GM12874 (cell line): Measurements from ENCODE around the gene SLC40A1.

Experiments
- TF ChIP-seq, protein P1 (sequence below): IDR thresholded peaks from 2 replicates; pipeline ENCODE4 v1.5.1; 2011; ENCODE audit warnings: low read depth, mild to moderate bottlenecking, control low read depth, low read length, moderate library complexity; ENCODE audit not compliant: insufficient read depth

Gene SLC40A1

DNA sequence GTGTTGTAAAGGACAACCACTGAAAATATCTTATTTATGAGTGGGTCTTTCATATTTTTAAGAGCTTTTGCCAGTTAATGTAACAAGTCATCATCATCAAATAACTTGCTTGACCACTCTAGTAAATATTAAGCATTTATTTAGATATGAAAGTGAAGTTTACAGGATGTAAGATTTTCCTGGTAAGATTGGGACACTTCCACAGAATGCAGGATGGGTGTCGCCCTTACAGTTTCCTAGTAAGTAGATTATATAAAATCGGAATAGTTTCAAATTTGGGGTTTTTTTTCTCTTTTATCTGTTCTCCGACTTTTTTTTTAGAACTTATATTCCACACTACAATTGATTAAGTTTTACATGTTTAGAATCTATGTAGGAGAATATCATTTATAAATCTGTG lies 14.8 kb upstream of the SLC40A1 start:
- TF ChIP-seq, protein P1, sequence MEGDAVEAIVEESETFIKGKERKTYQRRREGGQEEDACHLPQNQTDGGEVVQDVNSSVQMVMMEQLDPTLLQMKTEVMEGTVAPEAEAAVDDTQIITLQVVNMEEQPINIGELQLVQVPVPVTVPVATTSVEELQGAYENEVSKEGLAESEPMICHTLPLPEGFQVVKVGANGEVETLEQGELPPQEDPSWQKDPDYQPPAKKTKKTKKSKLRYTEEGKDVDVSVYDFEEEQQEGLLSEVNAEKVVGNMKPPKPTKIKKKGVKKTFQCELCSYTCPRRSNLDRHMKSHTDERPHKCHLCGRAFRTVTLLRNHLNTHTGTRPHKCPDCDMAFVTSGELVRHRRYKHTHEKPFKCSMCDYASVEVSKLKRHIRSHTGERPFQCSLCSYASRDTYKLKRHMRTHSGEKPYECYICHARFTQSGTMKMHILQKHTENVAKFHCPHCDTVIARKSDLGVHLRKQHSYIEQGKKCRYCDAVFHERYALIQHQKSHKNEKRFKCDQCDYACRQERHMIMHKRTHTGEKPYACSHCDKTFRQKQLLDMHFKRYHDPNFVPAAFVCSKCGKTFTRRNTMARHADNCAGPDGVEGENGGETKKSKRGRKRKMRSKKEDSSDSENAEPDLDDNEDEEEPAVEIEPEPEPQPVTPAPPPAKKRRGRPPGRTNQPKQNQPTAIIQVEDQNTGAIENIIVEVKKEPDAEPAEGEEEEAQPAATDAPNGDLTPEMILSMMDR: no peak

DNA sequence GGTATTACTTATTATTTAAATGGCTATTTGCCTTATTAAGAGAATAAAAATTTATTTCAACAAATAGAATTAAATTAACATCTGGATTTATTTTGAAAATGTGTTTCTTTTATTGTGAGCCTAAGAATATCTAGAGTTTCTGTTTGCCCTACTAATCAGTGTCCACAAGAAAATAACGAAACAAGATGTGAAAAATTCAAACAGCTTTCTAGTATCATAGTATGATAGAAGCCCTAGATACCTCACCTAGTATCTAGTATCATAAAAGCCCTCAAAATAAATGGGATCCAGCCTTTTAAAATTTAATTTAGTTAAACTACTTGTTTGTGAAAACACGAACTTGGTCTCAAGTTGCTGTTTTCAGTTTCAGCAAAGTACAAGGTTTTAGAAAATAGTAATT lies 13.7 kb upstream of the SLC40A1 start:
- TF ChIP-seq, protein P1: no peak

DNA sequence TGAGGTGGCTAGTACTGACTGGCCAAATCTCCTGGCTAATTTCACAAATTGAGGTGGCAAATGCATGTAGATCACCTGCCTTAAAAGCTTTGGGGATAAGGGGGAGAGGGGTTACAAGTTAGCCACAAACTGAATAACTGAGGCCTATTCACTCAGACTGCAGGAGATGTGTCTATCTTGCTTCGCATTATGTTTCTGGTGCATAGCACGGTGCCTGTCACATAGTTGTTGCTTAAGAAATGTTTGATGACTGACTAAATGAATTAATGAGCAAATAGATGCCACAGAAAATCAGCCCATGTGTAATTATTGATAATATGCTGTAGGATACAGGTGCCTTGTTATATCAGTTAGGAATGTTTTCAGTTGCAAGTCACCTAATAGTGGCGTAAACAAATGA lies 12.5 kb upstream of the SLC40A1 start:
- TF ChIP-seq, protein P1: no peak

DNA sequence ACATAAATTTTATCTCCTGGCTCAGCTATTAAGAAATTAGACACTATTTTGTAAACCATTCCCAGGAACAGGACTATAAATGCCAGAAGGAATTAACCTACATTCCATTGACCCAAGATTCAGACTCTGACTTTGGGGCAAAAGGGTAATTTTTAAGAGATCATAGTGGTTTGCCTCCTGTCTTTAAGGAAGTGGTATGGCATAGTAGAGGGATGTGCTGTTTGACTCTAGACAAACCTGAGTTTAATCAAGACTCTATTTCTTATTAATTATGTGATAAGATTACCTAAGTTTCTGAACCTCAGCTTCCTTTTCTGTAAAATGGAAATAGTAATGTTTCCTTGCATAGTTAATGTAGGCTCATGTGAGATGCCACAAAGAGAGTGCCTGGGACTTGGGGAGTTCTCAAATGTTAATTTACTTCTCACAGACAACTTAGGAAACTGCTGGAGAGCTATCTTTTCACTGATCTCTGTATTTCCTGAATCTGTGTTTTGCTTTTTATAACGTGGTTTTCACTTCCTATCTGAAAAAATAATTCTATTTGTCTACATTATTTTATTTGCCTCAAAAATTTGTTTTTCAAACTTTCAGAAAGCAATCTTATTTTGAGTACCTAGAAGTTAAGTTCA lies 11.9 kb upstream of the SLC40A1 start:
- TF ChIP-seq, protein P1: no peak

DNA sequence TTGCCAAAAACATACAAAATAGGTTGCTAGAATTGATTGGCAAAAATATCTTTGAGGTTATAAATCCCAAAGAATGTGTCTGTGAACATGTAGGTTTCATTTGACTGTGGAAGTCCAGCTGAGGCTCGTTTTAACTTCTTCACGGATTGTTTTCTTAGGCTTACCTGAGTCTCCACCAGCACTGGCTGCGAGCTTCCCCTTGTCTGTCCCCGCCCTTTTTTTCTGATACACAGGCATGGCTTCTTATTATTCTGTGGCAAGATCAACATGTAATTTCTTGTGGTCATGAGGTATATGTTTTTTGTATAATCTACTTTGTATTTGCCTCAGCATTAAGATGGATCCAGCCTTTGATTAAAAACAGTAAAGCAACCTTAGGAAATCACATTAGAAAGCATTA lies 7.2 kb upstream of the SLC40A1 start:
- TF ChIP-seq, protein P1: no peak

DNA sequence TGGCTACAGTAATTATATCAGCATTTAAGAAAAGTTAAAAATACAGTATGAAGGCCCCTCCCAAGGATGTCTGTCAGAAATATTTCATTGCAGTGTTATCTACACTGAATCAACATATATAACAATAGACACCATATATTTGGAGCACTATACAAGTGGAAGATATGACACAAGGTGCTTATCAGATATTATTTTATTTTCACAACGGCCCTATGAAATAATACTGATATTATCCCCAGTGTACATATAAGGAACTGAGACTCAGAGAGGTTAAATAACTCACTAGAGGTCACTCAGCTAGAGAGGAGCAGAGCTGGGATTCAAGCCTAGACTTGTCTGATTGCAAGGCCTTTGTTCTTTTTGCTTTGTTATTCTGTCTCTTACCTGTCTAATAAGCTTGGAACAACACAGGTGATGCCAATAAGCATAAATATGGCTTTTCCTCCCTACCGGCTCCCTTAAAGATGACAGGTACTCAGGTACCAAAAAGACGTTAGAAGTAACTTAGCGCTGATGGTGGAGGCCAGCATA lies 4.7 kb upstream of the SLC40A1 start:
- TF ChIP-seq, protein P1: no peak

DNA sequence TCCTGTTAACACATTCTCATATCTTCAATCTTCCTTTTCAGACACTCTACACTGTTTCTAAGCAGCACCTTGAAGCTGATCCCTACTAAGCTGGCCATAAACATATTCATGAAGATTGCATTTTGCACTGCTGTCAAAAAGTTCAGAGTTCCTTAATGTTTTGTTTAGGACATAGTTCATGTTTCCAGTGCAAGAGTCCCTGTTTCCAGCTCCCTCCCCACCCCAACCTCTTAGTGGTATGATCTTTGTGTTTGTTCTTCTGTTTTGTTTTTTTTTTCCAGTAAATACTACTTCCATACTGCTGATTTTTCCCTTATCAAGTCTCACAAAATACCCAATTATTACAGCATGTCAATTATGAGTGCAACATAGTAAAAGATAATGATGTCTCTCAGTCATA lies 4.1 kb upstream of the SLC40A1 start:
- TF ChIP-seq, protein P1: no peak
